Measurements from ENCODE around the gene EARS2.

DNA sequence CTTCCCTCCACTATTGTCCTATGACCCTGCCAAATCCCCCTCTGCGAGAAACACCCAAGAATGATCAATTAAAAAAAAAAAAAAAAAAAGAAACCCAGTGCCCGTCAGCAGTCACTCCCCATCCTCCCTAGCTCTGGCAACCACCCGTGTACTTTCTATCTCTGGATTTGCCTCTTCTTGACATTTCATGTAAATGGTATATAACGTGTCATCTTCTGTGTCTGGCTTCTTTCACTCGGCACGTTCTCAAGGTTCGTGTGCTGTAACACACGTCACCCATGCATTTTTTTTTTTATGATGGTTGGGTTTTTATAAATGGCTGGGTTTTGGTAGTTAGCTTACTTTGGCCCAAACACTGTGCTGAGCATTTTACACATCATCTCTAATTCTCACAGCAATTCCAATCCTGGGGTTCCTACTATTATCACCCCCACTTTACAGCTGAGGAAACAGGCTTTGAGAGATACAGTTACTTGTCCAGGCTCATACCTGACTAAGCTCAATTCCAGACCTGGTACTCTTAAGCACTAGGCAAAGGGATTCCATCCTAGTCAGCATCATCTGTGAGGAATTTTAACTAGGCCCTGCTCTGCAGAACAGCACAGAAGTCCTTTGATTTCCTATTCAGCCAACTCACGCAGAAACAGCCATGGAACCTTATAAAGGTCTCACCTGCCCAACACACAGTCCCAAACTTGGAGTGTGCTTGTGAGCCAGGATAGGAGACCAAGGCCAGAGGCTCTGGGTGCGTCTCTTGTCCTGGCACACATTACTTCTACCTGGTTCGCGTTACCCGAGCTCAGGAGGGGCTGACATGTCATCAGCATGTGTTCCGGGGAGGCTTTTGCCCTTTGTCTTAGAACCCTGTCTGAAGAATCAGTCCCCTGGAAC is 27.3 kb upstream of the EARS2 start:
- no peak for TF ChIP-seq YY1 (IDR thresholded peaks at IDR 0.05; ENCODE audit: borderline replicate concordance in 1 of 3, control insufficient read depth in 1 of 3, extremely low read depth in 1 of 3, insufficient read depth in 3 of 3, insufficient read length in 1 of 3, insufficient replicate concordance in 2 of 3, low read depth in 1 of 3, low read length in 2 of 3)
- TF ChIP-seq KDM1A (IDR thresholded peaks at IDR 0.05) = no peak
- TF ChIP-seq, protein P1, sequence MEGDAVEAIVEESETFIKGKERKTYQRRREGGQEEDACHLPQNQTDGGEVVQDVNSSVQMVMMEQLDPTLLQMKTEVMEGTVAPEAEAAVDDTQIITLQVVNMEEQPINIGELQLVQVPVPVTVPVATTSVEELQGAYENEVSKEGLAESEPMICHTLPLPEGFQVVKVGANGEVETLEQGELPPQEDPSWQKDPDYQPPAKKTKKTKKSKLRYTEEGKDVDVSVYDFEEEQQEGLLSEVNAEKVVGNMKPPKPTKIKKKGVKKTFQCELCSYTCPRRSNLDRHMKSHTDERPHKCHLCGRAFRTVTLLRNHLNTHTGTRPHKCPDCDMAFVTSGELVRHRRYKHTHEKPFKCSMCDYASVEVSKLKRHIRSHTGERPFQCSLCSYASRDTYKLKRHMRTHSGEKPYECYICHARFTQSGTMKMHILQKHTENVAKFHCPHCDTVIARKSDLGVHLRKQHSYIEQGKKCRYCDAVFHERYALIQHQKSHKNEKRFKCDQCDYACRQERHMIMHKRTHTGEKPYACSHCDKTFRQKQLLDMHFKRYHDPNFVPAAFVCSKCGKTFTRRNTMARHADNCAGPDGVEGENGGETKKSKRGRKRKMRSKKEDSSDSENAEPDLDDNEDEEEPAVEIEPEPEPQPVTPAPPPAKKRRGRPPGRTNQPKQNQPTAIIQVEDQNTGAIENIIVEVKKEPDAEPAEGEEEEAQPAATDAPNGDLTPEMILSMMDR (IDR thresholded peaks at IDR 0.05 in 2 of 3, conservative IDR thresholded peaks at IDR 0.05 in 1 of 3; ENCODE audit: insufficient read depth in 2 of 3, low read depth in 1 of 3, low read length in 3 of 3) = no peak
- TF ChIP-seq, protein P2, sequence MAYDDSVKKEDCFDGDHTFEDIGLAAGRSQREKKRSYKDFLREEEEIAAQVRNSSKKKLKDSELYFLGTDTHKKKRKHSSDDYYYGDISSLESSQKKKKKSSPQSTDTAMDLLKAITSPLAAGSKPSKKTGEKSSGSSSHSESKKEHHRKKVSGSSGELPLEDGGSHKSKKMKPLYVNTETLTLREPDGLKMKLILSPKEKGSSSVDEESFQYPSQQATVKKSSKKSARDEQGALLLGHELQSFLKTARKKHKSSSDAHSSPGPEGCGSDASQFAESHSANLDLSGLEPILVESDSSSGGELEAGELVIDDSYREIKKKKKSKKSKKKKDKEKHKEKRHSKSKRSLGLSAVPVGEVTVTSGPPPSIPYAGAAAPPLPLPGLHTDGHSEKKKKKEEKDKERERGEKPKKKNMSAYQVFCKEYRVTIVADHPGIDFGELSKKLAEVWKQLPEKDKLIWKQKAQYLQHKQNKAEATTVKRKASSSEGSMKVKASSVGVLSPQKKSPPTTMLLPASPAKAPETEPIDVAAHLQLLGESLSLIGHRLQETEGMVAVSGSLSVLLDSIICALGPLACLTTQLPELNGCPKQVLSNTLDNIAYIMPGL (CRISPR knock-in tag; IDR thresholded peaks at IDR 0.05) = no peak
